ENCODE results near the gene FN1. TPM values are rescaled to one million over a fixed set of nuclear protein-coding genes. Genes with fewer than 3 reads are reported as not detected.

FN1 gene
- total RNA-seq, 1 experiment from 2014 or later: 11.1 TPM

DNA sequence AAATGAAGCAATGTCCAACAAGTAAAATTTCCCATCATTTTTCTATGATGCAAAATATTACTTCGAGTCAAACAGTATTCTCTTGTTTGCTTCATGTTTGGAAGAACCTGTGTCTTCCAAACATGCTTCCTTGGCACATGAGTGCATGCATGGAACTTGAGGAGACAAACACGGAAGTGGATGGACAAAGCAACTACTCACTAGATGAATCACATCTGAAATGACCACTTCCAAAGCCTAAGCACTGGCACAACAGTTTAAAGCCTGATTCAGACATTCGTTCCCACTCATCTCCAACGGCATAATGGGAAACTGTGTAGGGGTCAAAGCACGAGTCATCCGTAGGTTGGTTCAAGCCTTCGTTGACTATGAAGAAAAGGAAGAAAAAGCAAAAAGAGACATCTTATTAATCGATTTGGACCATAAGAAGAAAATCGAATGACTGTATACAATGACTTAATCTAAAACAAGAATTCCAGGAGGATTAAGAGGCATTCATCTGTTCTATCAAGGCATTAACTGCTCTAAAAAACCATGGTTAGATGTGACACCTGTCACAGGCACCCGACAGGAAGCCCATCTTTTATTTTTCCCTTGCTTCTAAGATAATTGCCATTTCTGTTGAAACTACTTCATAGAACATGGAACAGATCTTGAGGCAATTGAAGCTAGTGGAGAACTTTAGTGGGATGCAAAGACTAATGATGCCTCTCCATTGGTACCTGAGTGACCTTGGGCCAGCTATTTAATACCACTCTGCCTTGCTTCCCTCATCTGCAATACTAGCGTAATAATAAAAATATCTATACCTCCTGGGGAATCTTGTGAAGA is 68.0 kb downstream of the FN1 start:
- TF ChIP-seq TCF7L2 (IDR thresholded peaks at IDR 0.05; ENCODE audit: borderline replicate concordance, extremely low read depth, insufficient read depth, insufficient read length): no peak
- no peak for TF ChIP-seq ZFX (IDR thresholded peaks at IDR 0.05)
- TF ChIP-seq, protein P1, sequence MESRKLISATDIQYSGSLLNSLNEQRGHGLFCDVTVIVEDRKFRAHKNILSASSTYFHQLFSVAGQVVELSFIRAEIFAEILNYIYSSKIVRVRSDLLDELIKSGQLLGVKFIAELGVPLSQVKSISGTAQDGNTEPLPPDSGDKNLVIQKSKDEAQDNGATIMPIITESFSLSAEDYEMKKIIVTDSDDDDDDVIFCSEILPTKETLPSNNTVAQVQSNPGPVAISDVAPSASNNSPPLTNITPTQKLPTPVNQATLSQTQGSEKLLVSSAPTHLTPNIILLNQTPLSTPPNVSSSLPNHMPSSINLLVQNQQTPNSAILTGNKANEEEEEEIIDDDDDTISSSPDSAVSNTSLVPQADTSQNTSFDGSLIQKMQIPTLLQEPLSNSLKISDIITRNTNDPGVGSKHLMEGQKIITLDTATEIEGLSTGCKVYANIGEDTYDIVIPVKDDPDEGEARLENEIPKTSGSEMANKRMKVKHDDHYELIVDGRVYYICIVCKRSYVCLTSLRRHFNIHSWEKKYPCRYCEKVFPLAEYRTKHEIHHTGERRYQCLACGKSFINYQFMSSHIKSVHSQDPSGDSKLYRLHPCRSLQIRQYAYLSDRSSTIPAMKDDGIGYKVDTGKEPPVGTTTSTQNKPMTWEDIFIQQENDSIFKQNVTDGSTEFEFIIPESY (IDR thresholded peaks at IDR 0.05; ENCODE audit: extremely low read depth, insufficient replicate concordance, low read length): no peak
- TF ChIP-seq CEBPB (IDR thresholded peaks at IDR 0.05; ENCODE audit: low read depth): no peak
- no peak for TF ChIP-seq EGR1 (IDR thresholded peaks at IDR 0.05; ENCODE audit: low read depth)
- TF ChIP-seq, protein P2, sequence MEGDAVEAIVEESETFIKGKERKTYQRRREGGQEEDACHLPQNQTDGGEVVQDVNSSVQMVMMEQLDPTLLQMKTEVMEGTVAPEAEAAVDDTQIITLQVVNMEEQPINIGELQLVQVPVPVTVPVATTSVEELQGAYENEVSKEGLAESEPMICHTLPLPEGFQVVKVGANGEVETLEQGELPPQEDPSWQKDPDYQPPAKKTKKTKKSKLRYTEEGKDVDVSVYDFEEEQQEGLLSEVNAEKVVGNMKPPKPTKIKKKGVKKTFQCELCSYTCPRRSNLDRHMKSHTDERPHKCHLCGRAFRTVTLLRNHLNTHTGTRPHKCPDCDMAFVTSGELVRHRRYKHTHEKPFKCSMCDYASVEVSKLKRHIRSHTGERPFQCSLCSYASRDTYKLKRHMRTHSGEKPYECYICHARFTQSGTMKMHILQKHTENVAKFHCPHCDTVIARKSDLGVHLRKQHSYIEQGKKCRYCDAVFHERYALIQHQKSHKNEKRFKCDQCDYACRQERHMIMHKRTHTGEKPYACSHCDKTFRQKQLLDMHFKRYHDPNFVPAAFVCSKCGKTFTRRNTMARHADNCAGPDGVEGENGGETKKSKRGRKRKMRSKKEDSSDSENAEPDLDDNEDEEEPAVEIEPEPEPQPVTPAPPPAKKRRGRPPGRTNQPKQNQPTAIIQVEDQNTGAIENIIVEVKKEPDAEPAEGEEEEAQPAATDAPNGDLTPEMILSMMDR (IDR thresholded peaks at IDR 0.05 in 2 of 3, conservative IDR thresholded peaks at IDR 0.05 in 1 of 3; ENCODE audit: borderline replicate concordance in 1 of 3, insufficient read depth in 1 of 3, low read depth in 2 of 3, low read length in 2 of 3): no peak
- no peak for TF ChIP-seq SP1 (IDR thresholded peaks at IDR 0.05; ENCODE audit: low read depth)
- TF ChIP-seq FOSL1 (IDR thresholded peaks at IDR 0.05; ENCODE audit: low read depth): no peak
- TF ChIP-seq CBX3 (IDR thresholded peaks at IDR 0.05; ENCODE audit: low read depth): no peak
- no peak for TF ChIP-seq RAD21 (IDR thresholded peaks at IDR 0.05; ENCODE audit: low read depth)
- TF ChIP-seq, protein P3, sequence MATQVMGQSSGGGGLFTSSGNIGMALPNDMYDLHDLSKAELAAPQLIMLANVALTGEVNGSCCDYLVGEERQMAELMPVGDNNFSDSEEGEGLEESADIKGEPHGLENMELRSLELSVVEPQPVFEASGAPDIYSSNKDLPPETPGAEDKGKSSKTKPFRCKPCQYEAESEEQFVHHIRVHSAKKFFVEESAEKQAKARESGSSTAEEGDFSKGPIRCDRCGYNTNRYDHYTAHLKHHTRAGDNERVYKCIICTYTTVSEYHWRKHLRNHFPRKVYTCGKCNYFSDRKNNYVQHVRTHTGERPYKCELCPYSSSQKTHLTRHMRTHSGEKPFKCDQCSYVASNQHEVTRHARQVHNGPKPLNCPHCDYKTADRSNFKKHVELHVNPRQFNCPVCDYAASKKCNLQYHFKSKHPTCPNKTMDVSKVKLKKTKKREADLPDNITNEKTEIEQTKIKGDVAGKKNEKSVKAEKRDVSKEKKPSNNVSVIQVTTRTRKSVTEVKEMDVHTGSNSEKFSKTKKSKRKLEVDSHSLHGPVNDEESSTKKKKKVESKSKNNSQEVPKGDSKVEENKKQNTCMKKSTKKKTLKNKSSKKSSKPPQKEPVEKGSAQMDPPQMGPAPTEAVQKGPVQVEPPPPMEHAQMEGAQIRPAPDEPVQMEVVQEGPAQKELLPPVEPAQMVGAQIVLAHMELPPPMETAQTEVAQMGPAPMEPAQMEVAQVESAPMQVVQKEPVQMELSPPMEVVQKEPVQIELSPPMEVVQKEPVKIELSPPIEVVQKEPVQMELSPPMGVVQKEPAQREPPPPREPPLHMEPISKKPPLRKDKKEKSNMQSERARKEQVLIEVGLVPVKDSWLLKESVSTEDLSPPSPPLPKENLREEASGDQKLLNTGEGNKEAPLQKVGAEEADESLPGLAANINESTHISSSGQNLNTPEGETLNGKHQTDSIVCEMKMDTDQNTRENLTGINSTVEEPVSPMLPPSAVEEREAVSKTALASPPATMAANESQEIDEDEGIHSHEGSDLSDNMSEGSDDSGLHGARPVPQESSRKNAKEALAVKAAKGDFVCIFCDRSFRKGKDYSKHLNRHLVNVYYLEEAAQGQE (IDR thresholded peaks at IDR 0.05; ENCODE audit: low read depth): no peak
- TF ChIP-seq ELF1 (IDR thresholded peaks at IDR 0.05; ENCODE audit: borderline replicate concordance, low read depth): no peak
- TF ChIP-seq YY1 (IDR thresholded peaks at IDR 0.05; ENCODE audit: extremely low read depth, insufficient replicate concordance, low read depth, low read length): no peak
- no peak for TF ChIP-seq POLR2AphosphoS5 (IDR thresholded peaks at IDR 0.05; ENCODE audit: low read depth, low read length)
- no peak for TF ChIP-seq EZH2phosphoT487 (IDR thresholded peaks at IDR 0.05; ENCODE audit: borderline replicate concordance)
- TF ChIP-seq ZNF274 (IDR thresholded peaks at IDR 0.05; ENCODE audit: low read depth, low read length): no peak
- no peak for TF ChIP-seq SIN3A (IDR thresholded peaks at IDR 0.05; ENCODE audit: low read depth)
- BruUV-seq (replicated peaks): no TSS peak
- Histone ChIP-seq H4K20me1 (ENCODE audit: insufficient read depth) (no peaks in the 10 kb centered on the region), H3K4me3 (replicated peaks in 1 of 2; ENCODE audit: low read depth in 1 of 2, low read length in 2 of 2) (no peak overlapping the region), H3K9ac (ENCODE audit: low read length) (no peak overlapping the region), H3K4me2 (ENCODE audit: low read length) (no peak overlapping the region), H3K79me2 (ENCODE audit: insufficient read depth, low read length) (no peaks in the 10 kb centered on the region), H3K27me3 (ENCODE audit: insufficient read depth, low read length) (no peaks in the 10 kb centered on the region), H2AFZ (ENCODE audit: low read depth, low read length, poor library complexity, severe bottlenecking) (no peak overlapping the region), H3K4me1 (ENCODE audit: control insufficient read depth in 1 of 2, insufficient read depth in 2 of 2, low read length in 2 of 2) (no peaks in the 10 kb centered on the region), H3K9me2 (ENCODE audit: insufficient read depth) (no peaks in the 10 kb centered on the region), H3K9me3 (ENCODE audit: control insufficient read depth in 1 of 2, insufficient read depth in 1 of 2, low read depth in 1 of 2, low read length in 2 of 2) (no peaks in the 10 kb centered on the region), H3K27ac (ENCODE audit: low read depth, low read length) (no peak overlapping the region), H3K36me3 (ENCODE audit: control insufficient read depth in 1 of 2, insufficient read depth in 2 of 2, low read length in 2 of 2) (0 out of 4 replicates have a peak, but pooled peaks cover 0 to 3% of the 10 kb centered on the region in 2 experiments)
- RAD21 ChIA-PET (ENCODE audit: low non-redundant PET in 1 of 2, low total read pairs in 2 of 2, uncharacterized antibody in 2 of 2, unreplicated experiment in 2 of 2): no interaction called here
- CTCF ChIA-PET: no interaction called here
- POLR2A ChIA-PET: no interaction called here
- intact Hi-C loops (cut with micrococcal nuclease): no loop called here
- DNase-seq (ENCODE audit: low read depth, low spot score): no peak
- no peak for ATAC-seq
